Measurements from ENCODE around the gene AOAH.

The AOAH gene

GRCh38 chr7:36690514-36691187, 33.6 kb downstream of the AOAH start:
- DNase-seq = no peak

GRCh38 chr7:36690041-36690440, 34.3 kb downstream of the AOAH start:
- no peak for DNase-seq

- peak; percentile 31 for DNase-seq
Measured at GRCh38 chr7:36686499-36686898, 37.8 kb downstream of the AOAH start.

- no peak for DNase-seq
Measured at GRCh38 chr7:36684954-36685353, 39.3 kb downstream of the AOAH start.

- no peak for DNase-seq
Measured at GRCh38 chr7:36683695-36684357, 40.5 kb downstream of the AOAH start.

- DNase-seq = no peak
Measured at GRCh38 chr7:36683111-36683510, 41.2 kb downstream of the AOAH start.

- DNase-seq = no peak
Measured at GRCh38 chr7:36682102-36682501, 42.2 kb downstream of the AOAH start.

- peak; percentile 26 for DNase-seq
Measured at GRCh38 chr7:36677769-36678437, 46.4 kb downstream of the AOAH start.

GRCh38 chr7:36673703-36674102, 50.6 kb downstream of the AOAH start:
- no peak for DNase-seq

GRCh38 chr7:36671432-36671829, 52.9 kb downstream of the AOAH start:
- no peak for DNase-seq

GRCh38 chr7:36670585-36671431, 53.5 kb downstream of the AOAH start:
- peak; percentile 79 for DNase-seq

- no peak for DNase-seq
Measured at GRCh38 chr7:36668750-36669149, 55.5 kb downstream of the AOAH start.

GRCh38 chr7:36668080-36668479, 56.2 kb downstream of the AOAH start:
- no peak for DNase-seq

- DNase-seq = no peak
Measured at GRCh38 chr7:36667007-36667745, 57.1 kb downstream of the AOAH start.

GRCh38 chr7:36663481-36663880, 60.8 kb downstream of the AOAH start:
- DNase-seq = no peak

- DNase-seq = no peak
Measured at GRCh38 chr7:36661135-36661840, 63.0 kb downstream of the AOAH start.

- DNase-seq = no peak
Measured at GRCh38 chr7:36659638-36660341, 64.5 kb downstream of the AOAH start.

GRCh38 chr7:36659172-36659516, 65.2 kb downstream of the AOAH start:
- no peak for DNase-seq

- DNase-seq = no peak
Measured at GRCh38 chr7:36658335-36659171, 65.7 kb downstream of the AOAH start.

GRCh38 chr7:36657036-36657660, 67.1 kb downstream of the AOAH start:
- peak; percentile 22 for DNase-seq

Data from CD4-positive, alpha-beta T cell treated with Interleukin-10 for 1 hour (primary cell).